GM12878 (cell line): ENCODE data around the gene COL18A1. TPM values are rescaled to one million over a fixed set of nuclear protein-coding genes. Genes with fewer than 3 reads are reported as not detected.
"Not testable (repeated sequence)": the region's sequence is repeated elsewhere in the genome, so short reads cannot be mapped to it uniquely, and the experiment has no call there.

Experiments used
- ATAC-seq: fragments of 200-7000 bp; cut with Tn5 transposase; 3 replicates; pipeline ENCODE4 v1.9.1; 2020; ENCODE audit warnings: mild to moderate bottlenecking, moderate library complexity
- BruUV-seq: library from RNA; stranded (reverse); fragments of 400-500 nt; replicated peaks from 2 replicates; lab custom pipeline; 2021; lab: Mats Ljungman, UMichigan
- CTCF ChIA-PET: fragments of 300-600 bp; sonication (Branson Sonifier 250); formaldehyde crosslinking; extraction: SDS; loops from one replicate; lab custom pipeline; 2021; ENCODE audit warnings: inconsistent platforms; lab: Yijun Ruan, JAX
- POLR2A ChIA-PET: fragments of 350-600 bp; formaldehyde crosslinking; extraction: SDS; loops from one replicate; lab custom pipeline; 2021; ENCODE audit warnings: inconsistent platforms; lab: Charles Lee
- RAD21 ChIA-PET: fragments of 300-600 bp; sonication (Branson Sonifier 250); formaldehyde crosslinking; loops from one replicate; lab custom pipeline; 2023; ENCODE audit warnings: antibody characterized with exemption; ENCODE audit not compliant: unreplicated experiment; lab: Charles Lee
- SMC1A ChIA-PET: fragments of 300-600 bp; sonication (Branson Sonifier 250); formaldehyde crosslinking; loops from one replicate; lab custom pipeline; 2023; ENCODE audit not compliant: unreplicated experiment, uncharacterized antibody; lab: Charles Lee
- DNase-seq: peaks from one replicate; pipeline ENCODE4 v3.0.0-alpha.2; 2011; ENCODE audit warnings: low read depth, low spot score
- FAIRE-seq: peaks from 3 replicates; lab custom pipeline; 2011; peaks lifted over from hg19 to GRCh38; lab: Jason Lieb, UNC
- H2AFZ ChIP-seq: 2 replicates; pipeline ENCODE4 v1.6.0; 2011; ENCODE audit warnings: low read depth, low read length, control low read depth; ENCODE audit not compliant: control insufficient read depth
- H3K27ac ChIP-seq: 2 replicates; pipeline ENCODE4 v1.5.1; 2011; ENCODE audit warnings: control low read depth; ENCODE audit not compliant: control insufficient read depth, insufficient read depth
- H3K27me3 ChIP-seq, 2 experiments: replicated peaks in 1 of 2; 2 replicates each; pipeline versions ENCODE4 v1.6.0 to v1.6.1; 2011; ENCODE audit warnings: low read length in 1 of 2; ENCODE audit not compliant: control insufficient read depth in 2 of 2, insufficient read depth in 2 of 2
- H3K36me3 ChIP-seq, 2 experiments: 2 replicates each; pipeline ENCODE4 v1.5.1; 2011; ENCODE audit warnings: low read length in 1 of 2; ENCODE audit not compliant: control insufficient read depth in 2 of 2, insufficient read depth in 2 of 2
- H3K4me1 ChIP-seq: 2 replicates; pipeline ENCODE4 v1.6.1; 2011; ENCODE audit warnings: mild to moderate bottlenecking, low read length, moderate library complexity, mixed read lengths; ENCODE audit not compliant: control insufficient read depth, insufficient read depth
- H3K4me2 ChIP-seq: 2 replicates; pipeline ENCODE4 v1.6.0; 2011; ENCODE audit warnings: control low read depth; ENCODE audit not compliant: control insufficient read depth, insufficient read depth
- H3K4me3 ChIP-seq: fragments of 200-600 bp; sonication (generic); 2 replicates; pipeline ENCODE4 v1.5.1; 2016
- H3K79me2 ChIP-seq: 2 replicates; pipeline ENCODE4 v1.6.0; 2011; ENCODE audit warnings: low read length; ENCODE audit not compliant: control insufficient read depth, insufficient read depth
- H3K9ac ChIP-seq: 2 replicates; pipeline ENCODE4 v1.8.0; 2011; ENCODE audit warnings: low read length, control low read depth, mixed read lengths; ENCODE audit not compliant: control insufficient read depth, insufficient read depth
- H3K9me3 ChIP-seq: replicated peaks from 3 replicates; pipeline ENCODE4 v1.5.1; 2011; ENCODE audit warnings: mild to moderate bottlenecking, low read length; ENCODE audit not compliant: control insufficient read depth, insufficient read depth
- H4K20me1 ChIP-seq: 2 replicates; pipeline ENCODE4 v1.6.0; 2011; ENCODE audit not compliant: control insufficient read depth, insufficient read depth
- DPF2 ChIP-seq: fragments of 450-650 bp; IDR thresholded peaks from 2 replicates; pipeline ENCODE4 v1.6.1; 2017; ENCODE audit warnings: mild to moderate bottlenecking
- FOXK2 ChIP-seq: fragments of 450-650 bp; IDR thresholded peaks from 2 replicates; pipeline ENCODE4 v1.6.1; 2017; ENCODE audit warnings: mild to moderate bottlenecking, moderate library complexity
- NR2C1 ChIP-seq: fragments of 450-650 bp; IDR thresholded peaks from 2 replicates; pipeline ENCODE4 v1.6.1; 2017; ENCODE audit warnings: antibody characterized with exemption, mild to moderate bottlenecking, moderate library complexity
- POLR2A ChIP-seq: IDR thresholded peaks from 2 replicates; pipeline ENCODE4 v1.6.1; 2011; ENCODE audit warnings: low read depth, mild to moderate bottlenecking, low read length
- WGBS: methylation state at CpG from one replicate; pipeline ENCODE4 v1.1.6; 2016; ENCODE audit warnings: low lambda C conversion rate; ENCODE audit not compliant: insufficient replicate concordance, insufficient coverage; ENCODE audit errors: missing lambda C conversion rate; 5-methylcytosine and 5-hydroxymethylcytosine counted together
- in situ Hi-C: fragments of 300-500 bp; cut with MboI; formaldehyde crosslinking; loops from 9 replicates; pipeline ENCODE4 v1.14.3; 2018; ENCODE audit warnings: mixed read lengths
- intact Hi-C: fragments of 100-400 bp; cut with micrococcal nuclease; formaldehyde crosslinking; loops from one replicate; pipeline ENCODE4 v1.14.2; 2022; ENCODE audit not compliant: unreplicated experiment
- polyA plus RNA-seq, 11 experiments: library from polyadenylated mRNA; depleted of rRNA in 4 of 11; unstranded in 6 of 11; stranded (reverse) in 5 of 11; fragments of >200 nt; fragmentation: Nextera tagmentation in 4 of 11; fragmentation: Illumina TruSeq in 1 of 11; extraction: Ambion mirVana in 4 of 11; extraction: Trizol in 1 of 11; gene quantifications; 1 replicate in 1 of 11; 2 replicates in 10 of 11; pipeline versions ENCODE4 v1.2.1 to v1.2.3, GENCODE V29; 2011 to 2016; ENCODE audit warnings: inconsistent platforms in 2 of 11, missing spikeins in 2 of 11, low read depth in 1 of 11
- total RNA-seq, 4 experiments: library from RNA; depleted of rRNA in 3 of 4; stranded (reverse); fragments of >200 nt in 3 of 4; fragmentation: Illumina TruSeq in 1 of 4; extraction: Trizol in 1 of 4; gene quantifications; 2 replicates each; pipeline versions ENCODE4 v1.2.1 to v1.2.3, GENCODE V29; 2013 to 2021

Gene COL18A1
- total and polyA plus RNA-seq, 10 of the 15 experiments (the other 5 are each of a cell fraction or from before 2014, with no cell fraction given): under 0.01 to 0.49 (median 0.09) TPM; not detected in 3

DNA sequence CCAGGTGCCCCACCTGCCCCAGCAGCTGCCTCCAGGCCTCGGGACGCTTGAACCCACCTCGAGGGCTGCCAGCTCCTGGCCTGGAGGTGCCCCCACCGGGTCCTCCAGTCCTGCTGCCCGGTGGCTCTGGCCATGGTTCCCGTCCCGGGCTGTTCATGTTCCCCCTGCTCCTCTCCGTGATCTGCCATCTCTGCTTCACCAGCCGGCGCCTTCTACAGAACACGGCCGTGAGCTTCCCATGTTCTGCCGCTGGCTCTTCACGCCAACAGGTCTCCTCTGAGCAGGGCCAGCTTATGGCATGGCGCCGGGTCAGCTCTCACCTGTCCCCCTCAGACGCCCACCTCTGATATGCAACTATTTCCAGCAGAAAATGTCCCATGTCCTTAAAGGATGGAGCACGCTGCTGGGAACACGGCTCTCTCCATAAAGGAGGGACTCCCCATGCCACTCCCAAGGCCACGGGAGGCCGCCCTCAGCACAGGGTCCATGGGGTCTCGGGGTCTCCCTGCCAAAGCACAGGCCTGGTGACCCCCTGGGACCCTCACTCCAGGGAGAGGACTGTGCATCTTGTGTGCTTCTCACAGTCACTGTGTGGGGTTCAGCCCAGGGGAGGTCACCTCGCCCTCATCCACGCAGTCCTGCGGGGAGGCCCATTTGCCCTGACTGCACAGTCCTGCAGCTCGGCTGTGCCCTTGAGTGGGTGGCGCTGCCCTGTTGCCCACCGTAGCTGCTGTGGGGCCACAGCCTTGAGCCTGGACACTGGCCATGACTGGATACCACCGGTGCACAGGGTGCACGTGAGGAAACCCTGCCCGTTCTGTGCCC, 36.7 kb downstream of the COL18A1 start (continued):
- TF ChIP-seq DPF2 (no peak), FOXK2 (no peak)

DNA sequence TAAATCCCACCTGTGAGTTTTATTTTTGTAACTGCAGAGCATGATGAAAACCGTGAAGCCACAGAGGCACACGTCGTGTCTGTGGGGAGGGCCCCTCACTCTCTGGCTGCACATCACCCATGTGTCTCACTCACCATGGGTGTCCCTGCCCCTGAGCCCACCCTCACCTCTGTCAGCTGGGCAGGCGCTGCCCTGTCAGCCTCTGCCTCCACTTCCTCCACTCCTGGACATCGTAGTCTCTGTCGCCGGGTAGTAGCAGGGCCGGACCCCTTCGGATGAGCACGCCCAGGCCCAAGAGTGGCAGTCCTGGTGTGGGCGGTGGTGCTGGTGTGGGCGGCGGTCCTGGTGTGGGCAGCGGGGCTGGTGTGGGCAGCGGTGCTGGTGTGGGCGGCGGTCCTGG, 37.3 kb downstream of the COL18A1 start:
- in situ Hi-C loops: no loop called here

DNA sequence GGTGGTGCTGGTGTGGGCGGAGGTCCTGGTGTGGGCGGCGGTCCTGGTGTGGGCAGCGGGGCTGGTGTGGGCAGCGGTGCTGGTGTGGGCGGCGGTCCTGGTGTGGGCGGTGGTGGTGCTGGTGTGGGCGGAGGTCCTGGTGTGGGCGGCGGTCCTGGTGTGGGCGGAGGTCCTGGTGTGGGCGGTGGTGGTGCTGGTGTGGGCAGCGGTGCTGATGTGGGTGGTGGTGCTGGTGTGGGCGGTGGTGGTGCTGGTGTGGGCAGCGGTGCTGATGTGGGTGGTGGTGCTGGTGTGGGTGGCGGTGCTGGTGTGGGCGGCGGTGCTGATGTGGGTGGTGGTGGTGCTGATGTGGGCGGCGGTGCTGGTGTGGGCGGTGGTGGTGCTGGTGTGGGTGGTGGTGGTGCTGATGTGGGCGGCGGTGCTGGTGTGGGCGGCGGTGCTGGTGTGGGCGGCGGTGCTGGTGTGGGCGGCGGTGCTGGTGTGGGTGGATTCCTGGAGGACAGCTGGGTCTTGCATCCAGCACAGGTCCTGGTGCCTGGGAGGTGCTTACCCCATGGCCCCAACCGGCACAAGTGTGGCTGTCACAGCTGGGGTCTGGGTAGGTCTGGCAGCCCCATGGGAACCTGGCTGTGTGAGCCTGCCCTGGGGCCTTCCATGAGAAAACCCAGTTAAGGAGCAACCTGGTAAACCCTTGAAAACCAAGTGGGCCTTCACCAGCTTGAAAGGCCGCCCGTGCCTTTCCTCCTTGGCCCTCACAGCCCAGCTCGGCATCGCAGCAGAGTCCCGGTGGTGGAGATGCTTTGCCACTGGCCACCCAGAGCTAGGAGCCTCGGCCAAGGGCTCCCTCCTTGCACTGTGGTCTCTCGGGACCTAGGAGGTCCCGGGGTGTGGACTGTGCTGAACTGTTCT, 38.0 kb downstream of the COL18A1 start:
- FAIRE-seq, SMC1A ChIA-PET, H3K9ac ChIP-seq, H3K4me1 ChIP-seq, H3K27ac ChIP-seq, H3K4me2 ChIP-seq, H3K27me3 ChIP-seq, RAD21 ChIA-PET, POLR2A ChIA-PET, H3K9me3 ChIP-seq, H2AFZ ChIP-seq, CTCF ChIA-PET, BruUV-seq, H4K20me1 ChIP-seq, intact Hi-C loops, H3K79me2 ChIP-seq, ATAC-seq, H3K36me3 ChIP-seq, H3K4me3 ChIP-seq, in situ Hi-C loops, DNase-seq: not testable (repeated sequence)
- WGBS: 84% methylated on average over 26 of the region's 39 CpGs

More for the DNA sequence above, 37.3 kb downstream of the COL18A1 start:
- H3K27me3 ChIP-seq: no peaks in the 10 kb centered on the region
- ChIA-PET RAD21 (no interaction called here), POLR2A (no interaction called here), CTCF (no interaction called here), SMC1A (no interaction called here)
- TF ChIP-seq POLR2A: no peak
- no peak for TF ChIP-seq NR2C1
- DNase-seq (no peak), ATAC-seq (no peak), FAIRE-seq (no peak)
- H3K9me3 ChIP-seq: no peaks in the 10 kb centered on the region; the same call in 2 of the 3 replicates
- H4K20me1 ChIP-seq: no peaks in the 10 kb centered on the region
- H2AFZ ChIP-seq: no peak overlapping the region
- H3K4me1 ChIP-seq: no peaks in the 10 kb centered on the region
- no peak overlapping the region for H3K4me3 ChIP-seq
- intact Hi-C loops: no loop called here
- no peaks in the 10 kb centered on the region for H3K36me3 ChIP-seq
- 74% methylated on average over 15 of the region's 17 CpGs for WGBS
- no peak overlapping the region for H3K27ac ChIP-seq
- BruUV-seq: no TSS peak
- H3K9ac ChIP-seq: no peak overlapping the region
- no peak overlapping the region for H3K4me2 ChIP-seq
- H3K79me2 ChIP-seq: no peaks in the 10 kb centered on the region
